Naive thymus-derived CD4-positive, alpha-beta T cell (primary cell): Measurements from ENCODE around the gene YEATS2. TPM values are rescaled to one million over a fixed set of nuclear protein-coding genes. Genes with fewer than 3 reads are reported as not detected.

Experiments used
- ATAC-seq: fragments of 150-1000 bp; cut with Tn5 transposase; 2 replicates; pipeline ENCODE4 v1.10.0; 2021; ENCODE audit warnings: mild to moderate bottlenecking, moderate library complexity
- CTCF ChIA-PET: fragments of 350-600 bp; sonication (Branson Sonifier 250); formaldehyde crosslinking; loops from one replicate; lab custom pipeline; 2021; ENCODE audit warnings: antibody characterized with exemption; lab: Charles Lee
- POLR2A ChIA-PET: fragments of 350-600 bp; sonication (Branson Sonifier 250); formaldehyde crosslinking; loops from one replicate; lab custom pipeline; 2021; ENCODE audit warnings: antibody characterized with exemption, inconsistent platforms; lab: Charles Lee
- DNase-seq, 9 donors: peaks; one replicate each; pipeline versions ENCODE4 v3.0.0 to v3.0.0-alpha.2; 2020 to 2022; ENCODE audit warnings: mixed read lengths in 1 of 9
- H3K27ac ChIP-seq: one replicate; pipeline ENCODE4 v1.7.0; 2013; ENCODE audit warnings: mild to moderate bottlenecking, low read depth, low read length, moderate library complexity
- H3K27me3 ChIP-seq, 2 donors: one replicate each; pipeline ENCODE4 v1.7.0; 2013; ENCODE audit warnings: low read length in 2 of 2, mild to moderate bottlenecking in 2 of 2, moderate library complexity in 2 of 2; ENCODE audit not compliant: control insufficient read depth in 2 of 2, insufficient read depth in 2 of 2
- H3K36me3 ChIP-seq, 3 experiments: 1 replicate in 2 of 3; 2 replicates in 1 of 3; pipeline ENCODE4 v1.7.0; 2013; ENCODE audit warnings: low read length in 3 of 3, mild to moderate bottlenecking in 3 of 3, moderate library complexity in 1 of 3; ENCODE audit not compliant: insufficient read depth in 3 of 3, control insufficient read depth in 2 of 3
- H3K4me1 ChIP-seq, 2 donors: one replicate each; pipeline ENCODE4 v1.7.0; 2013; ENCODE audit warnings: low read length in 2 of 2, mild to moderate bottlenecking in 2 of 2, moderate library complexity in 1 of 2; ENCODE audit not compliant: control insufficient read depth in 2 of 2, insufficient read depth in 2 of 2
- H3K4me3 ChIP-seq: 2 replicates; pipeline ENCODE4 v1.7.0; 2013; ENCODE audit warnings: mild to moderate bottlenecking, low read length
- H3K9me3 ChIP-seq, 3 experiments: 1 replicate in 2 of 3; 2 replicates in 1 of 3; pipeline ENCODE4 v1.7.0; 2013; ENCODE audit warnings: low read length in 3 of 3; ENCODE audit not compliant: control insufficient read depth in 2 of 3
- H3K27ac Mint-ChIP-seq, 9 donors: one replicate each; pipeline ENCODE4 v1.8.0; 2020 to 2022; ENCODE audit warnings: mixed read lengths in 9 of 9, mild to moderate bottlenecking in 8 of 9, moderate library complexity in 5 of 9, inconsistent platforms in 2 of 9
- H3K27me3 Mint-ChIP-seq, 5 donors: one replicate each; pipeline ENCODE4 v1.8.0; 2021 to 2022; ENCODE audit warnings: mixed read lengths in 5 of 5, mild to moderate bottlenecking in 1 of 5
- H3K36me3 Mint-ChIP-seq, 5 donors: one replicate each; pipeline ENCODE4 v1.8.0; 2020 to 2022; ENCODE audit warnings: mixed read lengths in 5 of 5, mild to moderate bottlenecking in 3 of 5, inconsistent platforms in 1 of 5
- H3K4me1 Mint-ChIP-seq, 7 donors: one replicate each; pipeline ENCODE4 v1.8.0; 2020 to 2022; ENCODE audit warnings: mixed read lengths in 7 of 7, mild to moderate bottlenecking in 3 of 7, inconsistent platforms in 1 of 7
- H3K4me3 Mint-ChIP-seq, 10 donors: one replicate each; pipeline ENCODE4 v1.8.0; 2020 to 2022; ENCODE audit warnings: mild to moderate bottlenecking in 10 of 10, mixed read lengths in 10 of 10, moderate library complexity in 6 of 10, inconsistent platforms in 2 of 10
- H3K9me3 Mint-ChIP-seq, 11 donors: one replicate each; pipeline ENCODE4 v1.8.0; 2020 to 2022; ENCODE audit warnings: mixed read lengths in 11 of 11, mild to moderate bottlenecking in 4 of 11, inconsistent platforms in 1 of 11, moderate library complexity in 1 of 11
- intact Hi-C, 2 donors: fragments of 100-400 bp; cut with micrococcal nuclease; formaldehyde crosslinking; loops; one replicate each; pipeline ENCODE4 v1.15.1; 2023
- polyA plus RNA-seq, 2 donors: library from polyadenylated mRNA; unstranded; fragments of 300-500 nt; fragmentation: Illumina TruSeq; gene quantifications; one replicate each; pipeline ENCODE4 v1.2.3, GENCODE V29; 2021
- total RNA-seq, 6 experiments: library from RNA in 5 of 6; stranded (reverse) in 5 of 6; gene quantifications; 1 replicate in 5 of 6; 2 replicates in 1 of 6; pipeline ENCODE4 v1.2.3 and lab custom pipeline; 2021 to 2026

YEATS2 gene
- total and polyA plus RNA-seq, 7 experiments from 2014 or later: 5.5 to 61.4 (median 21.0) TPM

- POLR2A ChIA-PET: no interaction called here
Measured at GRCh38 chr3:183728204-183728603, 30.6 kb downstream of the YEATS2 start.

GRCh38 chr3:183730361-183730760 is 32.8 kb downstream of the YEATS2 start:
- ChIA-PET CTCF (no interaction called here), POLR2A (no interaction called here)
- Mint-ChIP-seq H3K4me3 (no peak overlapping the region), H3K27ac (no peak overlapping the region), H3K36me3 (peaks cover 24 to 69% (median 42%) of the 10 kb centered on the region in 5 donors), H3K4me1 (peaks cover 0 to 2% (median 0%) of the 10 kb centered on the region in 7 donors), H3K27me3 (no peaks in the 10 kb centered on the region), H3K9me3 (no peaks in the 10 kb centered on the region)
- no peak for DNase-seq
- no peak for ATAC-seq
- no peaks in the 10 kb centered on the region for H3K4me1 ChIP-seq
- H3K4me3 ChIP-seq: no peak overlapping the region
- peaks cover 0 to 46% (median 0%) of the 10 kb centered on the region in 3 experiments for H3K36me3 ChIP-seq
- no peaks in the 10 kb centered on the region for H3K9me3 ChIP-seq
- no peak overlapping the region for H3K27ac ChIP-seq
- no peaks in the 10 kb centered on the region for H3K27me3 ChIP-seq
- intact Hi-C loops: no loop called here

More at GRCh38 chr3:183728204-183728603, 30.6 kb downstream of the YEATS2 start:
- CTCF ChIA-PET: no interaction called here
- H3K4me1 ChIP-seq: no peaks in the 10 kb centered on the region
- Mint-ChIP-seq H3K9me3 (no peaks in the 10 kb centered on the region), H3K27me3 (no peaks in the 10 kb centered on the region), H3K27ac (peak overlapping the region in 1 of 9 donors; percentile 25), H3K36me3 (peaks cover 18 to 62% (median 38%) of the 10 kb centered on the region in 5 donors), H3K4me3 (no peak overlapping the region), H3K4me1 (peaks cover 0 to 2% (median 0%) of the 10 kb centered on the region in 7 donors)
- no peak overlapping the region for H3K27ac ChIP-seq
- H3K27me3 ChIP-seq: no peaks in the 10 kb centered on the region
- no peak overlapping the region for H3K4me3 ChIP-seq
- intact Hi-C loops: no loop called here
- DNase-seq: no peak
- no peak for ATAC-seq
- H3K9me3 ChIP-seq: no peaks in the 10 kb centered on the region
- H3K36me3 ChIP-seq: peaks cover 0 to 42% (median 0%) of the 10 kb centered on the region in 3 experiments

GRCh38 chr3:183731611-183732010 is 34.0 kb downstream of the YEATS2 start:
- Histone ChIP-seq H3K4me1 (no peaks in the 10 kb centered on the region), H3K9me3 (no peaks in the 10 kb centered on the region), H3K27ac (no peak overlapping the region), H3K4me3 (no peak overlapping the region), H3K27me3 (no peaks in the 10 kb centered on the region), H3K36me3 (peaks cover 0 to 41% (median under 1%) of the 10 kb centered on the region in 3 experiments)
- CTCF ChIA-PET: no interaction called here
- Mint-ChIP-seq H3K36me3 (peaks cover 18 to 69% (median 43%) of the 10 kb centered on the region in 5 donors), H3K4me3 (no peak overlapping the region), H3K9me3 (no peaks in the 10 kb centered on the region), H3K27ac (peak overlapping the region in 1 of 9 donors; percentile 38), H3K27me3 (no peaks in the 10 kb centered on the region), H3K4me1 (peaks cover 0 to 4% (median 0%) of the 10 kb centered on the region in 7 donors)
- ATAC-seq (no peak), DNase-seq (no peak)
- POLR2A ChIA-PET: no interaction called here
- intact Hi-C loops: no loop called here

- POLR2A ChIA-PET: no interaction called here
- no peaks in the 10 kb centered on the region for H3K4me1 ChIP-seq
- intact Hi-C loops: no loop called here
- Mint-ChIP-seq H3K4me1 (peaks cover 0 to 4% (median 0%) of the 10 kb centered on the region in 7 donors), H3K27ac (no peak overlapping the region), H3K4me3 (no peak overlapping the region), H3K9me3 (peaks cover 0 to 4% (median 0%) of the 10 kb centered on the region in 11 donors), H3K27me3 (no peaks in the 10 kb centered on the region), H3K36me3 (peaks cover 16 to 72% (median 50%) of the 10 kb centered on the region in 5 donors)
- ATAC-seq (no peak), DNase-seq (no peak)
- H3K27ac ChIP-seq: no peak overlapping the region
- no peaks in the 10 kb centered on the region for H3K9me3 ChIP-seq
- H3K4me3 ChIP-seq: no peak overlapping the region
- no peaks in the 10 kb centered on the region for H3K27me3 ChIP-seq
- CTCF ChIA-PET: no interaction called here
- H3K36me3 ChIP-seq: peaks cover 0 to 33% (median 8%) of the 10 kb centered on the region in 3 experiments
Measured at GRCh38 chr3:183733553-183733952, 36.0 kb downstream of the YEATS2 start.

GRCh38 chr3:183734750-183735494 is 37.3 kb downstream of the YEATS2 start:
- intact Hi-C loops: no loop called here
- peaks cover 0 to 30% (median 8%) of the 10 kb centered on the region in 3 experiments for H3K36me3 ChIP-seq

GRCh38 chr3:183737116-183737515 is 39.5 kb downstream of the YEATS2 start:
- DNase-seq (no peak), ATAC-seq (no peak)
- ChIA-PET CTCF (no interaction called here), POLR2A (interaction anchor here (1.0 kb wide), 1 partner anchor 38 kb away, joined by 4 read pairs; no protein-coding TSS in a partner anchor)
- Histone ChIP-seq H3K27me3 (no peaks in the 10 kb centered on the region), H3K36me3 (peaks cover 0 to 25% (median 8%) of the 10 kb centered on the region in 3 experiments), H3K9me3 (no peaks in the 10 kb centered on the region), H3K4me3 (no peak overlapping the region), H3K27ac (no peak overlapping the region), H3K4me1 (no peaks in the 10 kb centered on the region)
- peaks cover 0 to 4% (median 0%) of the 10 kb centered on the region in 7 donors for H3K4me1 Mint-ChIP-seq
- H3K27me3 Mint-ChIP-seq: no peaks in the 10 kb centered on the region
- H3K36me3 Mint-ChIP-seq: peaks cover 10 to 63% (median 44%) of the 10 kb centered on the region in 5 donors
- peaks cover 0 to 4% (median 0%) of the 10 kb centered on the region in 11 donors for H3K9me3 Mint-ChIP-seq
- intact Hi-C loops: no loop called here
- H3K27ac Mint-ChIP-seq: no peak overlapping the region
- no peak overlapping the region for H3K4me3 Mint-ChIP-seq

More at GRCh38 chr3:183734750-183735494, 37.3 kb downstream of the YEATS2 start:
- H3K4me3 Mint-ChIP-seq: no peak overlapping the region
- peak overlapping the region in 2 of 9 donors; percentile 3 to 33 for H3K27ac Mint-ChIP-seq
- no peak overlapping the region for H3K4me3 ChIP-seq
- peaks cover 0 to 4% (median 0%) of the 10 kb centered on the region in 7 donors for H3K4me1 Mint-ChIP-seq
- H3K9me3 Mint-ChIP-seq: peaks cover 0 to 4% (median 0%) of the 10 kb centered on the region in 11 donors
- ChIA-PET CTCF (interaction anchor here (0.6 to 0.8 kb wide), 2 partner anchors 40 to 265 kb away, joined by 3 read pairs; no protein-coding TSS in a partner anchor), POLR2A (no interaction called here)
- H3K27me3 Mint-ChIP-seq: no peaks in the 10 kb centered on the region
- H3K9me3 ChIP-seq: no peaks in the 10 kb centered on the region
- H3K27me3 ChIP-seq: no peaks in the 10 kb centered on the region
- ATAC-seq (no peak), DNase-seq (no peak)
- no peak overlapping the region for H3K27ac ChIP-seq
- no peaks in the 10 kb centered on the region for H3K4me1 ChIP-seq
- H3K36me3 Mint-ChIP-seq: peaks cover 16 to 68% (median 46%) of the 10 kb centered on the region in 5 donors
